Keratinocyte (primary cell): ENCODE measurements around the gene OR10K1.

Experiments
- EZH2 ChIP-seq: IDR thresholded peaks from one replicate; pipeline ENCODE4 v1.6.1; 2012; ENCODE audit warnings: inconsistent platforms, mild to moderate bottlenecking, low read length, moderate library complexity
- TF ChIP-seq, protein P1 (sequence below), 3 experiments: IDR thresholded peaks in 1 of 3; conservative IDR thresholded peaks in 1 of 3; optimal IDR thresholded peaks in 1 of 3; 2 replicates in 2 of 3; 3 replicates in 1 of 3; pipeline versions ENCODE3 to v1.5.1; 2011; ENCODE audit warnings: low read length in 3 of 3, mild to moderate bottlenecking in 3 of 3, moderate library complexity in 2 of 3, control low read depth in 1 of 3, inconsistent platforms in 1 of 3; ENCODE audit not compliant: insufficient read depth in 2 of 3; ENCODE audit errors: extremely low read depth in 1 of 3

DNA sequence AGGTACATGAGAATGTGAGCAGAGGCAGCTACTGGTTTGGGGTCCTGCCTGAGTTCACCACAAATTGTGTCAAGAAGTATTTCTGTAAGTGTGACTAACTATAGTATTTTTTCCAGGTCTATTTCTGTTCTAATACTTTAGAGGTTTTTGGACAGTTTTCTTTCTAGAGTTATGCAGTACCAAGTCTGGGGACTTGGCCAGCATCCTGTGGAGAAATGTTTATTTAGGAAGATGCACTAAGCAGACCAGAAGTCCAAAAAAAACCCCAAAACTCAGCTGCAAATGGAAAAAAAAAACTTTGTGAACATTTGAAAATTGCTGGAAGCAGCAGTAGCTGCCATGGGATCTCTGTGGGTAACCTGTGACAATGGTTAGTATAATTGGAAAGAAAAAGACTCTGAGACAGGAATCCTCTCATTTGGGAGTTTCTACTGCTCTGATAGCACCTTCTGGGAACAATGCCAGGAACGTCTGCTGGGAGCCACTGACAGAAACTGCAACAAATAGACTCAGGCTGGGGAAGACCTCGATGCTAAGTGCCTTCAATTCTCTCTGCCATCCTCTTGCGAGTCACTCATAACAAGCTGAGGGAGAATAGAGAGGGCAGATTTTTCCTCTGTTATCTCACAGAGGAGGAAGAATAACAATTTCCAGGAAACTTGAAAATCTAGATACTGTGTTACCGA is 48.0 kb downstream of the OR10K1 start:
- TF ChIP-seq, protein P1, sequence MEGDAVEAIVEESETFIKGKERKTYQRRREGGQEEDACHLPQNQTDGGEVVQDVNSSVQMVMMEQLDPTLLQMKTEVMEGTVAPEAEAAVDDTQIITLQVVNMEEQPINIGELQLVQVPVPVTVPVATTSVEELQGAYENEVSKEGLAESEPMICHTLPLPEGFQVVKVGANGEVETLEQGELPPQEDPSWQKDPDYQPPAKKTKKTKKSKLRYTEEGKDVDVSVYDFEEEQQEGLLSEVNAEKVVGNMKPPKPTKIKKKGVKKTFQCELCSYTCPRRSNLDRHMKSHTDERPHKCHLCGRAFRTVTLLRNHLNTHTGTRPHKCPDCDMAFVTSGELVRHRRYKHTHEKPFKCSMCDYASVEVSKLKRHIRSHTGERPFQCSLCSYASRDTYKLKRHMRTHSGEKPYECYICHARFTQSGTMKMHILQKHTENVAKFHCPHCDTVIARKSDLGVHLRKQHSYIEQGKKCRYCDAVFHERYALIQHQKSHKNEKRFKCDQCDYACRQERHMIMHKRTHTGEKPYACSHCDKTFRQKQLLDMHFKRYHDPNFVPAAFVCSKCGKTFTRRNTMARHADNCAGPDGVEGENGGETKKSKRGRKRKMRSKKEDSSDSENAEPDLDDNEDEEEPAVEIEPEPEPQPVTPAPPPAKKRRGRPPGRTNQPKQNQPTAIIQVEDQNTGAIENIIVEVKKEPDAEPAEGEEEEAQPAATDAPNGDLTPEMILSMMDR (optimal IDR thresholded peaks at IDR 0.05 in 1 of 3, IDR thresholded peaks at IDR 0.05 in 1 of 3, conservative IDR thresholded peaks at IDR 0.05 in 1 of 3; ENCODE audit: extremely low read depth in 1 of 3, insufficient read depth in 2 of 3, low read length in 3 of 3): no peak
- TF ChIP-seq EZH2: no peak
